WTC11 (cell line): ENCODE data around the gene TERT. TPM values are rescaled to one million over a fixed set of nuclear protein-coding genes. Genes with fewer than 3 reads are reported as not detected.
A peak's percentile ranks its signal among the peaks of the same experiment; 100 is the strongest.

Experiments
- ATAC-seq: fragments of 200-7000 bp; cut with Tn5 transposase; 2 replicates; pipeline ENCODE4 v1.10.0; 2021; ENCODE audit warnings: mild to moderate bottlenecking, moderate library complexity
- CTCF ChIA-PET: fragments of 300-600 bp; sonication (Branson Sonifier 250); formaldehyde crosslinking; loops from one replicate; lab custom pipeline; 2021; ENCODE audit warnings: antibody characterized with exemption; lab: Charles Lee
- POLR2A ChIA-PET: fragments of 350-600 bp; sonication (Branson Sonifier 250); formaldehyde crosslinking; loops from one replicate; lab custom pipeline; 2021; ENCODE audit warnings: antibody characterized with exemption; lab: Charles Lee
- DNase-seq: peaks from one replicate; pipeline ENCODE4 v3.0.0; 2021; ENCODE audit warnings: low spot score
- H3K27ac Mint-ChIP-seq: 2 replicates; pipeline ENCODE4 v1.8.0; 2021; ENCODE audit warnings: mixed read lengths
- H3K27me3 Mint-ChIP-seq: 2 replicates; pipeline ENCODE4 v1.8.0; 2021; ENCODE audit warnings: low read depth, mild to moderate bottlenecking, moderate library complexity, mixed read lengths
- H3K36me3 Mint-ChIP-seq: 2 replicates; pipeline ENCODE4 v1.8.0; 2021; ENCODE audit warnings: mixed read lengths
- H3K4me1 Mint-ChIP-seq: 2 replicates; pipeline ENCODE4 v1.8.0; 2022; ENCODE audit warnings: mixed read lengths
- H3K4me3 Mint-ChIP-seq: 2 replicates; pipeline ENCODE4 v1.8.0; 2021; ENCODE audit warnings: mild to moderate bottlenecking, moderate library complexity, mixed read lengths
- H3K9me3 Mint-ChIP-seq: 2 replicates; pipeline ENCODE4 v1.8.0; 2021; ENCODE audit warnings: mixed read lengths
- ATF1 ChIP-seq: sonication (generic); formaldehyde crosslinking; IDR thresholded peaks from 2 replicates; pipeline ENCODE4 v1.8.1; 2023; ENCODE audit warnings: mild to moderate bottlenecking, moderate library complexity, missing genetic modification reagents
- FOXK1 ChIP-seq: sonication (generic); formaldehyde crosslinking; IDR thresholded peaks from 2 replicates; pipeline ENCODE4 v1.8.0; 2022; ENCODE audit warnings: mild to moderate bottlenecking, moderate library complexity, missing genetic modification reagents
- JUN ChIP-seq: sonication (generic); formaldehyde crosslinking; IDR thresholded peaks from 2 replicates; pipeline ENCODE4 v1.8.0; 2023; ENCODE audit warnings: mild to moderate bottlenecking, missing genetic modification reagents
- KAT7 ChIP-seq: sonication (generic); formaldehyde crosslinking; IDR thresholded peaks from 2 replicates; pipeline ENCODE4 v1.8.1; 2023; ENCODE audit warnings: missing genetic modification reagents, mild to moderate bottlenecking, borderline replicate concordance
- SP1 ChIP-seq: sonication (generic); formaldehyde crosslinking; conservative IDR thresholded peaks from 2 replicates; pipeline ENCODE4 v1.8.1; 2022; ENCODE audit warnings: missing genetic modification reagents
- TCF7 ChIP-seq: sonication (generic); formaldehyde crosslinking; IDR thresholded peaks from 2 replicates; pipeline ENCODE4 v1.8.0; 2022; ENCODE audit warnings: mild to moderate bottlenecking, low read depth, missing genetic modification reagents, moderate library complexity
- TP53 ChIP-seq: sonication (generic); formaldehyde crosslinking; IDR thresholded peaks from 2 replicates; pipeline ENCODE4 v1.8.1; 2023; ENCODE audit warnings: mild to moderate bottlenecking, missing genetic modification reagents
- ZBTB21 ChIP-seq: sonication (generic); formaldehyde crosslinking; IDR thresholded peaks from 2 replicates; pipeline ENCODE4 v1.8.1; 2023; ENCODE audit warnings: mild to moderate bottlenecking, missing genetic modification reagents, borderline replicate concordance
- ZNF138 ChIP-seq: sonication (generic); formaldehyde crosslinking; conservative IDR thresholded peaks from 2 replicates; pipeline ENCODE4 v1.8.1; 2022; ENCODE audit warnings: mild to moderate bottlenecking, moderate library complexity, missing genetic modification reagents
- ZNF423 ChIP-seq: fragments of 250-450 bp; sonication (Bioruptor Pico); IDR thresholded peaks from 2 replicates; pipeline ENCODE4 v2.1.2; 2022; ENCODE audit warnings: mild to moderate bottlenecking, moderate library complexity
- ZNF671 ChIP-seq: fragments of 250-450 bp; sonication (Bioruptor Pico); IDR thresholded peaks from 2 replicates; pipeline ENCODE4 v1.8.0; 2021; ENCODE audit warnings: mild to moderate bottlenecking
- total RNA-seq: library from RNA; stranded (reverse); gene quantifications from 3 replicates; pipeline ENCODE4 v1.2.3, GENCODE V29; 2021
- TF ChIP-seq, protein P1 (sequence below): sonication (generic); formaldehyde crosslinking; IDR thresholded peaks from 2 replicates; pipeline ENCODE4 v1.8.0; 2023; ENCODE audit warnings: missing genetic modification reagents, mild to moderate bottlenecking, borderline replicate concordance
- TF ChIP-seq, protein P2 (sequence below): fragments of 250-450 bp; sonication (Bioruptor Pico); IDR thresholded peaks from 2 replicates; pipeline ENCODE4 v1.9.0; 2021; ENCODE audit warnings: mild to moderate bottlenecking
- TF ChIP-seq, protein P3 (sequence below): sonication (generic); formaldehyde crosslinking; IDR thresholded peaks from 2 replicates; pipeline ENCODE4 v1.8.0; 2023; ENCODE audit warnings: mild to moderate bottlenecking, missing genetic modification reagents
- TF ChIP-seq, protein P4 (sequence below): sonication (generic); formaldehyde crosslinking; IDR thresholded peaks from 2 replicates; pipeline ENCODE4 v1.8.1; 2023; ENCODE audit warnings: mild to moderate bottlenecking, missing genetic modification reagents, moderate library complexity
- TF ChIP-seq, protein P5 (sequence below): sonication (generic); formaldehyde crosslinking; IDR thresholded peaks from 2 replicates; pipeline ENCODE4 v1.8.1; 2023; ENCODE audit warnings: mild to moderate bottlenecking, missing genetic modification reagents
- TF ChIP-seq, protein P6 (sequence below): sonication (generic); formaldehyde crosslinking; IDR thresholded peaks from 2 replicates; pipeline ENCODE4 v1.8.0; 2022; ENCODE audit warnings: mild to moderate bottlenecking, missing genetic modification reagents

Gene TERT
- total RNA-seq, 1 experiment from 2014 or later: 42.9 TPM

DNA sequence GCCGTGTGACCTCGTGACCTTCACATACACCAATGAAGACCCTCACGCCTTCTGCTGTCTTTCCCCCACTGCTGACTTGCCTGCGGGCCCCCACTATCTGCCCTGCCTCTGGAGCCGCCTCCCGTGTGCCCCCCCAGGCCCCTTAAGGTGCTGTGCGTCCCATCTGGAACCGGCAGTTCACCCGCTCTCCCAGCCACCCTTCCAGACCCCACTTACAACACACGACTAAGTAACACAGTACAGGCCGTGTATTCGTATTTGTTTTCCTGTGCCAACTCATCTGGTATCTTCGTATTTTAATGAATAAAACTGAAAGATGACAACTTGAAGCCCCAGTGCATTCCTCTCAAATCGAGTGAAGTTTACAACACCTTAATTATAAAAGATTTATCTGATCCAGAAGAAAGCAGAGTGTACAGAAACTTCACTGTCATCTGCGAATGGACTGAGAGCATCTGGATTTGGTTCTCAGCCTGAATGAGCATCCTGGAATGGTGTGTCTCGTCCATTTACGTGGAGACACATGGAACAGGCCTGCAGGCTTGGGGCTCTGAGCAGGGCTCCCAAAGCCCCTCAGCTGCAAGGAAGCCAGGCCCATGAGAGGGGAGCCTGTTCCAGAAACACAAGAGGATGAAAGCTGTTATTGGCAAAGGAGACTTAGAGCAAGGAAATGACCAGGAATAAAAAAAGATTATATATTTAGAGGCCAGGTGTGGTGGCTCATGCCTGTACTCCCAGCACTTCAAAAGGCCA, 21.9 kb upstream of the TERT start:
- POLR2A ChIA-PET: no interaction called here
- CTCF ChIA-PET: interaction anchor here (1.2 to 1.3 kb wide), 3 partner anchors 10 to 328 kb away, joined by 3 to 8 read pairs (median 5); no protein-coding TSS in a partner anchor
- ATAC-seq (no peak), DNase-seq (no peak)
- H3K9me3 Mint-ChIP-seq: peaks cover 2% of the 10 kb centered on the region; the same call in 1 of the 2 replicates
- peaks cover 33% of the 10 kb centered on the region for H3K4me1 Mint-ChIP-seq
- TF ChIP-seq, protein P1, sequence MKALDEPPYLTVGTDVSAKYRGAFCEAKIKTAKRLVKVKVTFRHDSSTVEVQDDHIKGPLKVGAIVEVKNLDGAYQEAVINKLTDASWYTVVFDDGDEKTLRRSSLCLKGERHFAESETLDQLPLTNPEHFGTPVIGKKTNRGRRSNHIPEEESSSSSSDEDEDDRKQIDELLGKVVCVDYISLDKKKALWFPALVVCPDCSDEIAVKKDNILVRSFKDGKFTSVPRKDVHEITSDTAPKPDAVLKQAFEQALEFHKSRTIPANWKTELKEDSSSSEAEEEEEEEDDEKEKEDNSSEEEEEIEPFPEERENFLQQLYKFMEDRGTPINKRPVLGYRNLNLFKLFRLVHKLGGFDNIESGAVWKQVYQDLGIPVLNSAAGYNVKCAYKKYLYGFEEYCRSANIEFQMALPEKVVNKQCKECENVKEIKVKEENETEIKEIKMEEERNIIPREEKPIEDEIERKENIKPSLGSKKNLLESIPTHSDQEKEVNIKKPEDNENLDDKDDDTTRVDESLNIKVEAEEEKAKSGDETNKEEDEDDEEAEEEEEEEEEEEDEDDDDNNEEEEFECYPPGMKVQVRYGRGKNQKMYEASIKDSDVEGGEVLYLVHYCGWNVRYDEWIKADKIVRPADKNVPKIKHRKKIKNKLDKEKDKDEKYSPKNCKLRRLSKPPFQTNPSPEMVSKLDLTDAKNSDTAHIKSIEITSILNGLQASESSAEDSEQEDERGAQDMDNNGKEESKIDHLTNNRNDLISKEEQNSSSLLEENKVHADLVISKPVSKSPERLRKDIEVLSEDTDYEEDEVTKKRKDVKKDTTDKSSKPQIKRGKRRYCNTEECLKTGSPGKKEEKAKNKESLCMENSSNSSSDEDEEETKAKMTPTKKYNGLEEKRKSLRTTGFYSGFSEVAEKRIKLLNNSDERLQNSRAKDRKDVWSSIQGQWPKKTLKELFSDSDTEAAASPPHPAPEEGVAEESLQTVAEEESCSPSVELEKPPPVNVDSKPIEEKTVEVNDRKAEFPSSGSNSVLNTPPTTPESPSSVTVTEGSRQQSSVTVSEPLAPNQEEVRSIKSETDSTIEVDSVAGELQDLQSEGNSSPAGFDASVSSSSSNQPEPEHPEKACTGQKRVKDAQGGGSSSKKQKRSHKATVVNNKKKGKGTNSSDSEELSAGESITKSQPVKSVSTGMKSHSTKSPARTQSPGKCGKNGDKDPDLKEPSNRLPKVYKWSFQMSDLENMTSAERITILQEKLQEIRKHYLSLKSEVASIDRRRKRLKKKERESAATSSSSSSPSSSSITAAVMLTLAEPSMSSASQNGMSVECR (CRISPR knock-in tag): no peak
- no peak for TF ChIP-seq ZNF423
- TF ChIP-seq FOXK1 (CRISPR knock-in tag): no peak
- TF ChIP-seq JUN (CRISPR knock-in tag): no peak
- no peak for TF ChIP-seq ATF1 (CRISPR knock-in tag)
- TF ChIP-seq ZBTB21: 0 out of 2 replicates have a peak, but pooled peaks have one; percentile 17
- TF ChIP-seq SP1 (CRISPR knock-in tag): peak; percentile 33
- no peak for TF ChIP-seq ZNF671 (CRISPR knock-in tag)
- no peak for TF ChIP-seq TCF7 (CRISPR knock-in tag)
- TF ChIP-seq ZNF138: no peak
- TF ChIP-seq, protein P2, sequence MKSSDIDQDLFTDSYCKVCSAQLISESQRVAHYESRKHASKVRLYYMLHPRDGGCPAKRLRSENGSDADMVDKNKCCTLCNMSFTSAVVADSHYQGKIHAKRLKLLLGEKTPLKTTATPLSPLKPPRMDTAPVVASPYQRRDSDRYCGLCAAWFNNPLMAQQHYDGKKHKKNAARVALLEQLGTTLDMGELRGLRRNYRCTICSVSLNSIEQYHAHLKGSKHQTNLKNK (CRISPR knock-in tag): no peak
- TF ChIP-seq, protein P3, sequence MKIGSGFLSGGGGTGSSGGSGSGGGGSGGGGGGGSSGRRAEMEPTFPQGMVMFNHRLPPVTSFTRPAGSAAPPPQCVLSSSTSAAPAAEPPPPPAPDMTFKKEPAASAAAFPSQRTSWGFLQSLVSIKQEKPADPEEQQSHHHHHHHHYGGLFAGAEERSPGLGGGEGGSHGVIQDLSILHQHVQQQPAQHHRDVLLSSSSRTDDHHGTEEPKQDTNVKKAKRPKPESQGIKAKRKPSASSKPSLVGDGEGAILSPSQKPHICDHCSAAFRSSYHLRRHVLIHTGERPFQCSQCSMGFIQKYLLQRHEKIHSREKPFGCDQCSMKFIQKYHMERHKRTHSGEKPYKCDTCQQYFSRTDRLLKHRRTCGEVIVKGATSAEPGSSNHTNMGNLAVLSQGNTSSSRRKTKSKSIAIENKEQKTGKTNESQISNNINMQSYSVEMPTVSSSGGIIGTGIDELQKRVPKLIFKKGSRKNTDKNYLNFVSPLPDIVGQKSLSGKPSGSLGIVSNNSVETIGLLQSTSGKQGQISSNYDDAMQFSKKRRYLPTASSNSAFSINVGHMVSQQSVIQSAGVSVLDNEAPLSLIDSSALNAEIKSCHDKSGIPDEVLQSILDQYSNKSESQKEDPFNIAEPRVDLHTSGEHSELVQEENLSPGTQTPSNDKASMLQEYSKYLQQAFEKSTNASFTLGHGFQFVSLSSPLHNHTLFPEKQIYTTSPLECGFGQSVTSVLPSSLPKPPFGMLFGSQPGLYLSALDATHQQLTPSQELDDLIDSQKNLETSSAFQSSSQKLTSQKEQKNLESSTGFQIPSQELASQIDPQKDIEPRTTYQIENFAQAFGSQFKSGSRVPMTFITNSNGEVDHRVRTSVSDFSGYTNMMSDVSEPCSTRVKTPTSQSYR: 0 out of 2 replicates have a peak, but pooled peaks have one; percentile 7
- TF ChIP-seq TP53 (CRISPR knock-in tag): peak; percentile 76; the same call in 1 of the 2 replicates
- TF ChIP-seq, protein P4, sequence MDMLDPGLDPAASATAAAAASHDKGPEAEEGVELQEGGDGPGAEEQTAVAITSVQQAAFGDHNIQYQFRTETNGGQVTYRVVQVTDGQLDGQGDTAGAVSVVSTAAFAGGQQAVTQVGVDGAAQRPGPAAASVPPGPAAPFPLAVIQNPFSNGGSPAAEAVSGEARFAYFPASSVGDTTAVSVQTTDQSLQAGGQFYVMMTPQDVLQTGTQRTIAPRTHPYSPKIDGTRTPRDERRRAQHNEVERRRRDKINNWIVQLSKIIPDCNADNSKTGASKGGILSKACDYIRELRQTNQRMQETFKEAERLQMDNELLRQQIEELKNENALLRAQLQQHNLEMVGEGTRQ (CRISPR knock-in tag): no peak; the same call in 1 of the 2 replicates
- TF ChIP-seq, protein P5, sequence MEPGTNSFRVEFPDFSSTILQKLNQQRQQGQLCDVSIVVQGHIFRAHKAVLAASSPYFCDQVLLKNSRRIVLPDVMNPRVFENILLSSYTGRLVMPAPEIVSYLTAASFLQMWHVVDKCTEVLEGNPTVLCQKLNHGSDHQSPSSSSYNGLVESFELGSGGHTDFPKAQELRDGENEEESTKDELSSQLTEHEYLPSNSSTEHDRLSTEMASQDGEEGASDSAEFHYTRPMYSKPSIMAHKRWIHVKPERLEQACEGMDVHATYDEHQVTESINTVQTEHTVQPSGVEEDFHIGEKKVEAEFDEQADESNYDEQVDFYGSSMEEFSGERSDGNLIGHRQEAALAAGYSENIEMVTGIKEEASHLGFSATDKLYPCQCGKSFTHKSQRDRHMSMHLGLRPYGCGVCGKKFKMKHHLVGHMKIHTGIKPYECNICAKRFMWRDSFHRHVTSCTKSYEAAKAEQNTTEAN (CRISPR knock-in tag): 0 out of 2 replicates have a peak, but pooled peaks have one; percentile 60
- TF ChIP-seq, protein P6, sequence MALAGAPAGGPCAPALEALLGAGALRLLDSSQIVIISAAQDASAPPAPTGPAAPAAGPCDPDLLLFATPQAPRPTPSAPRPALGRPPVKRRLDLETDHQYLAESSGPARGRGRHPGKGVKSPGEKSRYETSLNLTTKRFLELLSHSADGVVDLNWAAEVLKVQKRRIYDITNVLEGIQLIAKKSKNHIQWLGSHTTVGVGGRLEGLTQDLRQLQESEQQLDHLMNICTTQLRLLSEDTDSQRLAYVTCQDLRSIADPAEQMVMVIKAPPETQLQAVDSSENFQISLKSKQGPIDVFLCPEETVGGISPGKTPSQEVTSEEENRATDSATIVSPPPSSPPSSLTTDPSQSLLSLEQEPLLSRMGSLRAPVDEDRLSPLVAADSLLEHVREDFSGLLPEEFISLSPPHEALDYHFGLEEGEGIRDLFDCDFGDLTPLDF (CRISPR knock-in tag): no peak
- TF ChIP-seq KAT7 (CRISPR knock-in tag): no peak
- H3K27me3 Mint-ChIP-seq: no peaks in the 10 kb centered on the region
- no peak overlapping the region; the same call in 1 of the 2 replicates for H3K4me3 Mint-ChIP-seq
- peaks cover 27% of the 10 kb centered on the region for H3K36me3 Mint-ChIP-seq
- peak overlapping the region; percentile 96 for H3K27ac Mint-ChIP-seq
